Activated CD4-positive, alpha-beta T cell treated with anti-CD3 and anti-CD28 coated beads for 1 hour (primary cell): ENCODE measurements around the gene CRYGD.

Source experiments
- DNase-seq: peaks from one replicate; pipeline ENCODE4 v3.0.0-alpha.2; 2020

CRYGD gene

DNA sequence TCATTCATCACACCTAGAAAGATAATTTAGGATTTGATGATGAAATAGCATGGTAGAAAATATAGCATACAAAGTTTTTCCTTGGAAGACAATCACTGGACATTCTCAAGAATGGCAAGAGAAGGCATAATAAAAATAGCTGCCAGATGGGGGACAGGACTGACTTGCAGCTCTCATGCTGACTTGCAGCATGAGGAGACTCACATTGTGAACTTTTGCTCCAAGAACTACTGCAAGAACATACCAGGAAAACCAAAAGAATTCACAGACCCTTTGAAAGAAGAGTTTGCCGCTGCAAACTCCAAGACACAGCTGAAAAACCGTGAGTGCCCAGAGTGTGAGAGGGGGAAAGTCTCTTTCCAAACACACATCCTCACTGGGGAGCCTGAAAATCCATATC lies 47.0 kb downstream of the CRYGD start:
- no peak for DNase-seq

DNA sequence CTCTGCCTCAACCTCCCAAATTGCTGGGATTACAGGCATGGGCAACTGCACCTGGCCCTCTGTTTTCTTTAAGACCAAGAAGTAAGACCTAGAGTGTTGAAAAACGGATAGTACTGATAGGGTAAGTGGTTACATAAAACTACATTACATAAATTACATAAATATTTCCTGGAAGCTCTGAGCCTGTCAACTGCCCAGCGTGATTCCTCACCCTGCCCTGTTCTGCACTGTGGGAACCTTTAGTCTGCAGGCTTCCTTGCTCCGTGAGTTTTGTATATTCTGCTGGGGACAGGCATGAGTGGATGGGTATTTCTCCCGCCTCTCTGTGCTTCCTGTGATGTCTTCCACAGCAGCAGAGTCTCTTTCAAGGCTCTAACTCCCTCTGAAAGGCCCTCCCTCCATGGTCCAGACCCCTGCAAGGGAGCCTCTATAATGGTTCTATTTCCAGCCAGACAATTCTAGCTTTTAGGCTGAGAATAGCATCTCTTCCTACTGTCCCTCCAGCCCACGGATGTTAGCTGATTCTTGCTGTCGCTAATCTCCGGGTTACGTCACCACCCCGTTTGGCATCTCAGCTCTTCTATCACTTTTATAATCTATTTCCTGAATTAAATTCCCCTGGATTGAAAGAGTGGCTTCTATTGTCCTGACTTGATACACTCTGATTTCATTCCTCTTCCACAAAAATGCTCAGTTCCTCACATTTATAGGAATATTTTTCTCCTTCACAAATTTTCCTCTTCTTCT lies 49.5 kb downstream of the CRYGD start:
- DNase-seq = no peak

DNA sequence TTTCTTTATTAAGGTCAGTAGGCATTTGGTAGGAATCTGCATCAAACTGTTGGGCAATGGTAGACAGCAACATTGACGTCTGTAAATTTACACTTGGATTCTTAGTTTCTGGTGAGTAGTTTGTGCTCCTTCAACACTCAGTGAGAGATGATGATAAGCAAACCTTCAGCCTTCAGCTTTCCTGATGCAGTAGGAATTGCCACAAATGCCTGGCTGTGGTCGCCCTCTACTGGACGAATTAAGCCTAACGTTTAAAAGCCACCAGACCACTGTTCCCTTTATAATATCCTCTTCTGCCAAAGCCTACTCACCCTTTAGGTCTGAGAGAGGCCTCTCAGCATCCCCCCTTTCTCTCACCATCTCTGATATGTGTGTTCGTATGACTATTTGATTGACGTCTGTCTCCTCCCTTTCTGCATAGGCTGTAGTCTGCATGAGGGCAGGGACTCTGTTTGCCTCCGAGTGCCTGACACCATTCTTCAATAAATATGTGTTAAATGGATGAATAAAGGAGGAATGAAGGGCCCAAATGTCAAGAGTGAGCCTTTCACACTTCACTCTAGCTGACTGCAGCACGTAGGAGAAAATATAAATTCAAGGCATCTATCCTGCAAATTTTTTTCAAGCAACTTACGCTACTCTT lies 52.0 kb downstream of the CRYGD start:
- peak; percentile 21 for DNase-seq
